SK-N-MC (cell line): Measurements from ENCODE around the gene TXNL4A.
"Not testable (repeated sequence)": the region's sequence is repeated elsewhere in the genome, so short reads cannot be mapped to it uniquely, and the experiment has no call there.

Experiments
- FOXP2 ChIP-seq: optimal IDR thresholded peaks from 2 replicates; pipeline ENCODE3; 2011; ENCODE audit warnings: mild to moderate bottlenecking, moderate library complexity; ENCODE audit not compliant: insufficient read depth; ENCODE audit errors: extremely low read length, control extremely low read depth
- POLR2AphosphoS5 ChIP-seq: IDR thresholded peaks from 2 replicates; pipeline ENCODE4 v1.6.1; 2012; ENCODE audit warnings: mild to moderate bottlenecking, low read depth, low read length, borderline replicate concordance

GRCh38 chr18:80027719-80028118 is 39.4 kb upstream of the TXNL4A start:
- not testable (repeated sequence) for TF ChIP-seq POLR2AphosphoS5, FOXP2
